ENCODE data around the gene CDCA4. TPM values are rescaled to one million over a fixed set of nuclear protein-coding genes. Genes with fewer than 3 reads are reported as not detected.

CDCA4 gene
- total and polyA plus RNA-seq, 10 of the 15 experiments (the other 5 are each of a cell fraction or from before 2014, with no cell fraction given), result 10.4 to 64.0 (median 52.1) TPM

GRCh38 chr14:105069871-105070759 is 49.2 kb upstream of the CDCA4 start (continued):
- TF ChIP-seq HDAC2 (IDR thresholded peaks at IDR 0.05) (no peak), BRCA1 (IDR thresholded peaks at IDR 0.05; ENCODE audit: low read depth, low read length) (no peak), FOXM1 (IDR thresholded peaks at IDR 0.05; ENCODE audit: low read depth, low read length) (no peak), SMAD5 (IDR thresholded peaks at IDR 0.05; ENCODE audit: low read depth) (no peak), TAF1 (IDR thresholded peaks at IDR 0.05; ENCODE audit: borderline replicate concordance, low read depth, low read length) (no peak), TCF3 (IDR thresholded peaks at IDR 0.05; ENCODE audit: borderline replicate concordance, insufficient read depth, low read depth, low read length) (peak; percentile 78), EED (IDR thresholded peaks at IDR 0.05; ENCODE audit: low read depth) (peak; percentile 99), CTCF (IDR thresholded peaks at IDR 0.05 in 2 of 3, conservative IDR thresholded peaks at IDR 0.05 in 1 of 3; ENCODE audit: control insufficient read depth in 2 of 3, extremely low read depth in 1 of 3, insufficient read depth in 1 of 3, low read depth in 3 of 3, low read length in 3 of 3) (no peak), JUNB (IDR thresholded peaks at IDR 0.05) (peak; percentile 99), IKZF1 (conservative IDR thresholded peaks at IDR 0.05) (peak; percentile 99), IKZF2 (IDR thresholded peaks at IDR 0.05) (peak; percentile 99), ETV6 (conservative IDR thresholded peaks at IDR 0.05 in 1 of 2, IDR thresholded peaks at IDR 0.05 in 1 of 2; ENCODE audit: borderline replicate concordance in 1 of 2, low read depth in 1 of 2) (peak in 1 of 2 experiments; percentile 95; a peak in 1 of 4 replicates), MEF2B (IDR thresholded peaks at IDR 0.05; ENCODE audit: partially characterized antibody, poor library complexity, severe bottlenecking) (peak; percentile 84), CHD2 (IDR thresholded peaks at IDR 0.05; ENCODE audit: borderline replicate concordance, low read depth, low read length) (peak; percentile 75), SP1 (IDR thresholded peaks at IDR 0.05; ENCODE audit: low read depth, low read length) (peak; percentile 82), NBN (IDR thresholded peaks at IDR 0.05) (peak; percentile 94; the same call in 1 of the 2 replicates), NRF1 (conservative IDR thresholded peaks at IDR 0.05; ENCODE audit: low read depth, low read length) (no peak), FOXK2 (IDR thresholded peaks at IDR 0.05) (no peak; the same call in 1 of the 2 replicates)
- TF ChIP-seq, protein P1, sequence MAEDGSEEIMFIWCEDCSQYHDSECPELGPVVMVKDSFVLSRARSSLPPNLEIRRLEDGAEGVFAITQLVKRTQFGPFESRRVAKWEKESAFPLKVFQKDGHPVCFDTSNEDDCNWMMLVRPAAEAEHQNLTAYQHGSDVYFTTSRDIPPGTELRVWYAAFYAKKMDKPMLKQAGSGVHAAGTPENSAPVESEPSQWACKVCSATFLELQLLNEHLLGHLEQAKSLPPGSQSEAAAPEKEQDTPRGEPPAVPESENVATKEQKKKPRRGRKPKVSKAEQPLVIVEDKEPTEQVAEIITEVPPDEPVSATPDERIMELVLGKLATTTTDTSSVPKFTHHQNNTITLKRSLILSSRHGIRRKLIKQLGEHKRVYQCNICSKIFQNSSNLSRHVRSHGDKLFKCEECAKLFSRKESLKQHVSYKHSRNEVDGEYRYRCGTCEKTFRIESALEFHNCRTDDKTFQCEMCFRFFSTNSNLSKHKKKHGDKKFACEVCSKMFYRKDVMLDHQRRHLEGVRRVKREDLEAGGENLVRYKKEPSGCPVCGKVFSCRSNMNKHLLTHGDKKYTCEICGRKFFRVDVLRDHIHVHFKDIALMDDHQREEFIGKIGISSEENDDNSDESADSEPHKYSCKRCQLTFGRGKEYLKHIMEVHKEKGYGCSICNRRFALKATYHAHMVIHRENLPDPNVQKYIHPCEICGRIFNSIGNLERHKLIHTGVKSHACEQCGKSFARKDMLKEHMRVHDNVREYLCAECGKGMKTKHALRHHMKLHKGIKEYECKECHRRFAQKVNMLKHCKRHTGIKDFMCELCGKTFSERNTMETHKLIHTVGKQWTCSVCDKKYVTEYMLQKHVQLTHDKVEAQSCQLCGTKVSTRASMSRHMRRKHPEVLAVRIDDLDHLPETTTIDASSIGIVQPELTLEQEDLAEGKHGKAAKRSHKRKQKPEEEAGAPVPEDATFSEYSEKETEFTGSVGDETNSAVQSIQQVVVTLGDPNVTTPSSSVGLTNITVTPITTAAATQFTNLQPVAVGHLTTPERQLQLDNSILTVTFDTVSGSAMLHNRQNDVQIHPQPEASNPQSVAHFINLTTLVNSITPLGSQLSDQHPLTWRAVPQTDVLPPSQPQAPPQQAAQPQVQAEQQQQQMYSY (CRISPR knock-in tag; IDR thresholded peaks at IDR 0.05), result no peak
- TF ChIP-seq, protein P2, sequence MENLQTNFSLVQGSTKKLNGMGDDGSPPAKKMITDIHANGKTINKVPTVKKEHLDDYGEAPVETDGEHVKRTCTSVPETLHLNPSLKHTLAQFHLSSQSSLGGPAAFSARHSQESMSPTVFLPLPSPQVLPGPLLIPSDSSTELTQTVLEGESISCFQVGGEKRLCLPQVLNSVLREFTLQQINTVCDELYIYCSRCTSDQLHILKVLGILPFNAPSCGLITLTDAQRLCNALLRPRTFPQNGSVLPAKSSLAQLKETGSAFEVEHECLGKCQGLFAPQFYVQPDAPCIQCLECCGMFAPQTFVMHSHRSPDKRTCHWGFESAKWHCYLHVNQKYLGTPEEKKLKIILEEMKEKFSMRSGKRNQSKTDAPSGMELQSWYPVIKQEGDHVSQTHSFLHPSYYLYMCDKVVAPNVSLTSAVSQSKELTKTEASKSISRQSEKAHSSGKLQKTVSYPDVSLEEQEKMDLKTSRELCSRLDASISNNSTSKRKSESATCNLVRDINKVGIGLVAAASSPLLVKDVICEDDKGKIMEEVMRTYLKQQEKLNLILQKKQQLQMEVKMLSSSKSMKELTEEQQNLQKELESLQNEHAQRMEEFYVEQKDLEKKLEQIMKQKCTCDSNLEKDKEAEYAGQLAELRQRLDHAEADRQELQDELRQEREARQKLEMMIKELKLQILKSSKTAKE (IDR thresholded peaks at IDR 0.05; ENCODE audit: low read depth, poor library complexity, severe bottlenecking), result peak; percentile 99
- TF ChIP-seq, protein P3, sequence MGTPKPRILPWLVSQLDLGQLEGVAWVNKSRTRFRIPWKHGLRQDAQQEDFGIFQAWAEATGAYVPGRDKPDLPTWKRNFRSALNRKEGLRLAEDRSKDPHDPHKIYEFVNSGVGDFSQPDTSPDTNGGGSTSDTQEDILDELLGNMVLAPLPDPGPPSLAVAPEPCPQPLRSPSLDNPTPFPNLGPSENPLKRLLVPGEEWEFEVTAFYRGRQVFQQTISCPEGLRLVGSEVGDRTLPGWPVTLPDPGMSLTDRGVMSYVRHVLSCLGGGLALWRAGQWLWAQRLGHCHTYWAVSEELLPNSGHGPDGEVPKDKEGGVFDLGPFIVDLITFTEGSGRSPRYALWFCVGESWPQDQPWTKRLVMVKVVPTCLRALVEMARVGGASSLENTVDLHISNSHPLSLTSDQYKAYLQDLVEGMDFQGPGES (IDR thresholded peaks at IDR 0.05), result no peak

Data from GM12878 (cell line).